Measurements from ENCODE around the gene GLO1. TPM values are rescaled to one million over a fixed set of nuclear protein-coding genes. Genes with fewer than 3 reads are reported as not detected.

The GLO1 gene
- total RNA-seq, 1 donor = 150 TPM

DNA sequence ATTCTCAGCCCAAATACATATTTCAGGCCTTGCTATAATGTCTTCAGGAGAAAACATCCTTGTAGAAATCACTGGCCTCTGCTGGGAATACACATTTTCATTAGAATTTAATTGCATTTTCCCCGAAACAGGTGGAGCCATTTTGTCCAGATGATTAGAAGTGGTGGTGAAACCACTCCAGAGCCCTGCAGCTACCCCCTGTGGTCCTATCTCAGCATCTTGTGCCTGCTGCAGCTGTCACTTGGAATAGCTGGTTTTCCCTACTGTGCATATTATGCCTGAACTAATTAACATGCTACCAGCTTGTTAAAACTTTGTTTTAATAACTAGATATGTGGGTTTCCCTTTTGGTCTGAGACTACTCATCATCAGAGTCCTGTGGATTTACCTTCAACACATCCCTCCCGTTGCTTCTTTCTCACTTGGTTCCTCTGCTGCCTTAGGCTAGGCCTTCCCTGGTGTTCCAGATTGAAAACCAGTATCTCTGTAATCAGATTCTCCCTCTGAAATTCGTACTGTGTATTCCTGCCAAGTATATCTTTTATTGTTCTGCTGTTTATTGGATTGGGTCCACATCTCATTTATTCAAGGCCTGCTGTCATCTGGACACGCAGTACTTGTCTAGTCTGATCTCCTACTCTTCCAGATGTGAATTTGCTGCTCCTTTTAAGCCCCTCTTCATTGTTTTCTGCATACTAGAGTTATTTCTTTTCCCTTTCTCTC, 27.4 kb upstream of the GLO1 start:
- TF ChIP-seq, protein P1, sequence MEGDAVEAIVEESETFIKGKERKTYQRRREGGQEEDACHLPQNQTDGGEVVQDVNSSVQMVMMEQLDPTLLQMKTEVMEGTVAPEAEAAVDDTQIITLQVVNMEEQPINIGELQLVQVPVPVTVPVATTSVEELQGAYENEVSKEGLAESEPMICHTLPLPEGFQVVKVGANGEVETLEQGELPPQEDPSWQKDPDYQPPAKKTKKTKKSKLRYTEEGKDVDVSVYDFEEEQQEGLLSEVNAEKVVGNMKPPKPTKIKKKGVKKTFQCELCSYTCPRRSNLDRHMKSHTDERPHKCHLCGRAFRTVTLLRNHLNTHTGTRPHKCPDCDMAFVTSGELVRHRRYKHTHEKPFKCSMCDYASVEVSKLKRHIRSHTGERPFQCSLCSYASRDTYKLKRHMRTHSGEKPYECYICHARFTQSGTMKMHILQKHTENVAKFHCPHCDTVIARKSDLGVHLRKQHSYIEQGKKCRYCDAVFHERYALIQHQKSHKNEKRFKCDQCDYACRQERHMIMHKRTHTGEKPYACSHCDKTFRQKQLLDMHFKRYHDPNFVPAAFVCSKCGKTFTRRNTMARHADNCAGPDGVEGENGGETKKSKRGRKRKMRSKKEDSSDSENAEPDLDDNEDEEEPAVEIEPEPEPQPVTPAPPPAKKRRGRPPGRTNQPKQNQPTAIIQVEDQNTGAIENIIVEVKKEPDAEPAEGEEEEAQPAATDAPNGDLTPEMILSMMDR (IDR thresholded peaks at IDR 0.05; ENCODE audit: insufficient read depth, low read length) = no peak
- DNase-seq (ENCODE audit: low read depth) = no peak

GRCh38 chr6:38728203-38728602, 25.3 kb upstream of the GLO1 start:
- H3K4me3 ChIP-seq (ENCODE audit: low read depth, low read length) = no peak overlapping the region
- TF ChIP-seq, protein P1 (IDR thresholded peaks at IDR 0.05; ENCODE audit: insufficient read depth, low read length) = no peak
- DNase-seq (ENCODE audit: low read depth) = no peak

More for the DNA sequence above, 27.4 kb upstream of the GLO1 start:
- no peak overlapping the region for H3K4me3 ChIP-seq (ENCODE audit: low read depth, low read length)

GRCh38 chr6:38725414-38726183, 22.7 kb upstream of the GLO1 start:
- H3K4me3 ChIP-seq (ENCODE audit: low read depth, low read length) = no peak overlapping the region
- DNase-seq (ENCODE audit: low read depth) = no peak
- TF ChIP-seq, protein P1 (IDR thresholded peaks at IDR 0.05; ENCODE audit: insufficient read depth, low read length) = no peak

- no peak for DNase-seq (ENCODE audit: low read depth)
- TF ChIP-seq, protein P1 (IDR thresholded peaks at IDR 0.05; ENCODE audit: insufficient read depth, low read length) = no peak
- no peak overlapping the region for H3K4me3 ChIP-seq (ENCODE audit: low read depth, low read length)
Measured at GRCh38 chr6:38724343-38724742, 21.4 kb upstream of the GLO1 start.

GRCh38 chr6:38723783-38724182, 20.8 kb upstream of the GLO1 start:
- no peak overlapping the region for H3K4me3 ChIP-seq (ENCODE audit: low read depth, low read length)
- TF ChIP-seq, protein P1 (IDR thresholded peaks at IDR 0.05; ENCODE audit: insufficient read depth, low read length) = no peak
- DNase-seq (ENCODE audit: low read depth) = no peak

DNA sequence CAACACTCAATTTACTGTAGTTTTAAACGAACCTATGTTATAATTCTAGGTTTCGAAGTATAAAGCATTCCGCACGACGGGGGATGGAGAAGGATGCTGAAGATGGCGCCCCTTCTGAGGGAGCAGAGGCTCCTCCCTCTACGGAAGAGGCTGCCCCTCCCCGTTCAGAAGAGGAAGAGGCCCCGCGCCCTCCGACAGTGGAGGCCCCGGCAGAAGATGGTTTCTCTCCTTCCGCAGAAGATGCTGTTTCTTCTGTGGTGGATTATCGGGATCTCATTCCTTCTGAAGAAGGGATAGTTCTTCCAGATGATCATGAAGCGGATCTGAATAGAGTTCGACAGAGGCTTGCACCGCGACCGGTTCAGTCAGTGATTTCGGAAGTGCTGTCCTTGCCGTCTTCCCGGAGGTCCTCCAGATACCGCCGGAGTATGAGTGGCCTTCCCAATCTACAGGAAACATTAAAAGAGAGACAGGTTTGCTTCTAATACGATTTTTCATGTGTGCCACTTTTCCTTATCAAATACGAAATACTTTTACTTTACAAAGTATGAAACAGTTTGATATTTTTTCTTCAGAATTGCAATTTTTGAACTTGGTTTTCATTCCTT, 19.9 kb upstream of the GLO1 start:
- TF ChIP-seq, protein P1 (IDR thresholded peaks at IDR 0.05; ENCODE audit: insufficient read depth, low read length) = no peak
- H3K4me3 ChIP-seq (ENCODE audit: low read depth, low read length) = no peak overlapping the region
- no peak for DNase-seq (ENCODE audit: low read depth)
